ENCODE data around the gene CNKSR2.
"Not testable (repeated sequence)": the region's sequence is repeated elsewhere in the genome, so short reads cannot be mapped to it uniquely, and the experiment has no call there.

Gene CNKSR2

GRCh38 chrX:21457718-21458117, 83.5 kb downstream of the CNKSR2 start:
- no peak for DNase-seq

- no peak for DNase-seq
Measured at GRCh38 chrX:21469071-21469470, 94.9 kb downstream of the CNKSR2 start.

GRCh38 chrX:21476909-21477308, 102.7 kb downstream of the CNKSR2 start:
- DNase-seq = no peak

GRCh38 chrX:21479695-21480270, 105.6 kb downstream of the CNKSR2 start:
- peak; percentile 45 for DNase-seq

- DNase-seq = no peak
Measured at GRCh38 chrX:21481761-21482160, 107.5 kb downstream of the CNKSR2 start.

- DNase-seq = not testable (repeated sequence)
Measured at GRCh38 chrX:21484051-21484450, 109.8 kb downstream of the CNKSR2 start.

- no peak for DNase-seq
Measured at GRCh38 chrX:21487832-21488231, 113.6 kb downstream of the CNKSR2 start.

GRCh38 chrX:21490341-21490740, 116.1 kb downstream of the CNKSR2 start:
- DNase-seq = no peak

- DNase-seq = no peak
Measured at GRCh38 chrX:21493226-21493830, 119.1 kb downstream of the CNKSR2 start.

- DNase-seq = no peak
Measured at GRCh38 chrX:21503593-21503992, 129.4 kb downstream of the CNKSR2 start.

GRCh38 chrX:21509912-21510311, 135.7 kb downstream of the CNKSR2 start:
- no peak for DNase-seq

GRCh38 chrX:21524008-21524407, 149.8 kb downstream of the CNKSR2 start:
- DNase-seq = no peak

GRCh38 chrX:21528076-21528475, 153.9 kb downstream of the CNKSR2 start:
- no peak for DNase-seq

GRCh38 chrX:21529771-21530170, 155.6 kb downstream of the CNKSR2 start:
- DNase-seq = no peak

- DNase-seq = not testable (repeated sequence)
Measured at GRCh38 chrX:21544642-21545041, 170.4 kb downstream of the CNKSR2 start.

- no peak for DNase-seq
Measured at GRCh38 chrX:21559417-21559816, 185.2 kb downstream of the CNKSR2 start.

- no peak for DNase-seq
Measured at GRCh38 chrX:21565025-21565424, 190.8 kb downstream of the CNKSR2 start.

- no peak for DNase-seq
Measured at GRCh38 chrX:21574793-21575192, 200.6 kb downstream of the CNKSR2 start.

- DNase-seq = no peak
Measured at GRCh38 chrX:21581479-21581878, 207.3 kb downstream of the CNKSR2 start.

GRCh38 chrX:21586001-21586400, 211.8 kb downstream of the CNKSR2 start:
- no peak for DNase-seq

- no peak for DNase-seq
Measured at GRCh38 chrX:21590012-21590776, 216.0 kb downstream of the CNKSR2 start.

- DNase-seq = no peak
Measured at GRCh38 chrX:21606002-21606401, 231.8 kb downstream of the CNKSR2 start.

- no peak for DNase-seq
Measured at GRCh38 chrX:21610168-21610567, 235.9 kb downstream of the CNKSR2 start.

GRCh38 chrX:21612154-21612553, 237.9 kb downstream of the CNKSR2 start:
- DNase-seq = no peak

Measured in NCI-H1417 treated with DMSO at 0.1 percent for 48 hours (cell line).